Ectodermal cell (in vitro differentiated cells): ENCODE measurements around the gene CHSY1.

Experiments
- H3K27ac ChIP-seq: 2 replicates; pipeline ENCODE4 v1.7.0; 2013; ENCODE audit warnings: mild to moderate bottlenecking, low read depth, low read length; ENCODE audit not compliant: insufficient read depth, poor library complexity, severe bottlenecking
- H3K27me3 ChIP-seq: 2 replicates; pipeline ENCODE4 v1.7.0; 2013; ENCODE audit warnings: mild to moderate bottlenecking, low read length; ENCODE audit not compliant: insufficient read depth, control insufficient read depth, poor library complexity, severe bottlenecking
- H3K36me3 ChIP-seq: one replicate; pipeline ENCODE4 v1.7.0; 2013; ENCODE audit warnings: low read length; ENCODE audit not compliant: control insufficient read depth, insufficient read depth
- H3K4me1 ChIP-seq: one replicate; pipeline ENCODE4 v1.7.0; 2013; ENCODE audit warnings: low read length; ENCODE audit not compliant: control insufficient read depth, insufficient read depth
- H3K4me3 ChIP-seq: 2 replicates; pipeline ENCODE4 v1.7.0; 2013; ENCODE audit warnings: low read depth, low read length, control low read depth; ENCODE audit not compliant: insufficient read depth
- H3K9me3 ChIP-seq: 2 replicates; pipeline ENCODE4 v1.7.0; 2013; ENCODE audit warnings: mild to moderate bottlenecking, low read length, moderate library complexity; ENCODE audit not compliant: control insufficient read depth
- WGBS, 2 experiments: methylation state at CpG; one replicate each; pipeline ENCODE4 v1.1.7; 2013; ENCODE audit warnings: missing lambda C conversion rate in 2 of 2; 5-methylcytosine and 5-hydroxymethylcytosine counted together

The CHSY1 gene

GRCh38 chr15:101244036-101244781 is 7.6 kb downstream of the CHSY1 start:
- Histone ChIP-seq H3K27ac (no peak overlapping the region), H3K4me3 (no peak overlapping the region), H3K27me3 (no peaks in the 10 kb centered on the region), H3K36me3 (no peaks in the 10 kb centered on the region), H3K9me3 (no peaks in the 10 kb centered on the region), H3K4me1 (peaks cover 17% of the 10 kb centered on the region)
- 84 to 85% methylated on average over 7 of the region's 7 CpGs for WGBS, 2 experiments

- no peak overlapping the region for H3K27ac ChIP-seq
- 92 to 93% methylated on average over 9 of the region's 9 CpGs for WGBS, 2 experiments
Observed at GRCh38 chr15:101243420-101243819, 8.4 kb downstream of the CHSY1 start.

GRCh38 chr15:101242999-101243336 is 8.9 kb downstream of the CHSY1 start:
- no peaks in the 10 kb centered on the region for H3K27me3 ChIP-seq
- H3K36me3 ChIP-seq = no peaks in the 10 kb centered on the region
- WGBS, 2 experiments = 38 to 62% methylated on average over 6 of the region's 6 CpGs
- H3K27ac ChIP-seq = no peak overlapping the region
- peaks cover 17% of the 10 kb centered on the region for H3K4me1 ChIP-seq
- no peaks in the 10 kb centered on the region for H3K9me3 ChIP-seq
- no peak overlapping the region for H3K4me3 ChIP-seq

More at GRCh38 chr15:101243420-101243819, 8.4 kb downstream of the CHSY1 start:
- H3K4me3 ChIP-seq = no peak overlapping the region
- H3K9me3 ChIP-seq = no peaks in the 10 kb centered on the region
- H3K36me3 ChIP-seq = no peaks in the 10 kb centered on the region
- H3K4me1 ChIP-seq = peaks cover 17% of the 10 kb centered on the region
- H3K27me3 ChIP-seq = no peaks in the 10 kb centered on the region

GRCh38 chr15:101242160-101242998 is 9.5 kb downstream of the CHSY1 start:
- Histone ChIP-seq H3K36me3 (no peaks in the 10 kb centered on the region), H3K4me3 (no peak overlapping the region), H3K9me3 (no peaks in the 10 kb centered on the region), H3K27me3 (no peaks in the 10 kb centered on the region), H3K4me1 (peaks cover 14% of the 10 kb centered on the region), H3K27ac (no peak overlapping the region)
- WGBS, 2 experiments = 91 to 92% methylated on average over 11 to 12 of the region's 12 CpGs

GRCh38 chr15:101240358-101240757 is 11.5 kb downstream of the CHSY1 start:
- H3K4me1 ChIP-seq = peaks cover 11% of the 10 kb centered on the region
- H3K9me3 ChIP-seq = no peaks in the 10 kb centered on the region
- no peaks in the 10 kb centered on the region for H3K27me3 ChIP-seq
- no peak overlapping the region for H3K27ac ChIP-seq
- H3K4me3 ChIP-seq = no peak overlapping the region
- H3K36me3 ChIP-seq = no peaks in the 10 kb centered on the region
- WGBS, 2 experiments = 87 to 89% methylated on average over 5 of the region's 5 CpGs

GRCh38 chr15:101239724-101240136 is 12.1 kb downstream of the CHSY1 start:
- Histone ChIP-seq H3K9me3 (no peaks in the 10 kb centered on the region), H3K27ac (no peak overlapping the region), H3K4me3 (no peak overlapping the region), H3K27me3 (no peaks in the 10 kb centered on the region), H3K4me1 (peaks cover 8% of the 10 kb centered on the region), H3K36me3 (peaks cover 5% of the 10 kb centered on the region)
- WGBS, 2 experiments = 89% methylated on average over 6 of the region's 6 CpGs

GRCh38 chr15:101237251-101237650 is 14.6 kb downstream of the CHSY1 start:
- Histone ChIP-seq H3K4me3 (no peak overlapping the region), H3K27me3 (no peaks in the 10 kb centered on the region), H3K36me3 (peaks cover 7% of the 10 kb centered on the region), H3K4me1 (peaks cover 2% of the 10 kb centered on the region), H3K9me3 (no peaks in the 10 kb centered on the region), H3K27ac (no peak overlapping the region)
- 97% methylated on average over 12 of the region's 12 CpGs for WGBS, 2 experiments

- Histone ChIP-seq H3K27ac (no peak overlapping the region), H3K36me3 (peaks cover 7% of the 10 kb centered on the region), H3K4me3 (no peak overlapping the region), H3K4me1 (peaks cover 2% of the 10 kb centered on the region), H3K9me3 (no peaks in the 10 kb centered on the region), H3K27me3 (no peaks in the 10 kb centered on the region)
- WGBS, 2 experiments = 94 to 96% methylated on average over 5 of the region's 5 CpGs
Observed at GRCh38 chr15:101233651-101234280, 18.1 kb downstream of the CHSY1 start.

GRCh38 chr15:101232677-101233076 is 19.2 kb downstream of the CHSY1 start:
- Histone ChIP-seq H3K9me3 (no peaks in the 10 kb centered on the region), H3K36me3 (peaks cover 7% of the 10 kb centered on the region), H3K4me3 (no peak overlapping the region), H3K27ac (no peak overlapping the region), H3K4me1 (peaks cover 2% of the 10 kb centered on the region), H3K27me3 (no peaks in the 10 kb centered on the region)
- 51 to 57% methylated on average over 5 of the region's 5 CpGs for WGBS, 2 experiments

- Histone ChIP-seq H3K4me1 (peaks cover 2% of the 10 kb centered on the region), H3K9me3 (no peaks in the 10 kb centered on the region), H3K4me3 (no peak overlapping the region), H3K27ac (no peak overlapping the region), H3K36me3 (no peaks in the 10 kb centered on the region), H3K27me3 (no peaks in the 10 kb centered on the region)
Observed at GRCh38 chr15:101228313-101228712, 23.5 kb downstream of the CHSY1 start.
